NCI-H2227 (cell line): ENCODE data around the gene NDUFS3.

Experiments
- DNase-seq: peaks from one replicate; lab custom pipeline; 2025; ENCODE audit not compliant: unreplicated experiment; lab: John Stamatoyannopoulos, UW

Gene NDUFS3

GRCh38 chr11:47631473-47631872 is 52.6 kb downstream of the NDUFS3 start:
- no peak for DNase-seq
